Mesenchymal stem cell (in vitro differentiated cells and primary cell): ENCODE results near the gene PIGN.

Experiments
- DNase-seq: peaks from one replicate; pipeline ENCODE4 v3.0.0-alpha.2; 2013
- H2AFZ ChIP-seq: one replicate; pipeline ENCODE4 v1.6.1; 2013; ENCODE audit warnings: low read depth, mild to moderate bottlenecking, control low read depth, inconsistent platforms, low read length, moderate library complexity
- H2AK5ac ChIP-seq: 2 replicates; pipeline ENCODE4 v1.6.1; 2013; ENCODE audit warnings: low read length, moderate library complexity, mild to moderate bottlenecking, inconsistent platforms; ENCODE audit not compliant: severe bottlenecking
- H2BK120ac ChIP-seq: one replicate; pipeline ENCODE4 v1.6.1; 2013; ENCODE audit warnings: low read depth, mild to moderate bottlenecking, inconsistent platforms, low read length, moderate library complexity
- H2BK12ac ChIP-seq, 2 experiments: one replicate each; pipeline ENCODE4 v1.6.1; 2013; ENCODE audit warnings: inconsistent platforms in 2 of 2, low read length in 2 of 2, mild to moderate bottlenecking in 2 of 2, moderate library complexity in 2 of 2, control low read depth in 1 of 2
- H2BK15ac ChIP-seq: one replicate; pipeline ENCODE4 v1.6.1; 2013; ENCODE audit warnings: mild to moderate bottlenecking, low read depth, inconsistent platforms; ENCODE audit not compliant: poor library complexity, severe bottlenecking
- H2BK5ac ChIP-seq: 2 replicates; pipeline ENCODE4 v1.6.1; 2013; ENCODE audit warnings: low read depth, mild to moderate bottlenecking, low read length, control low read depth, inconsistent platforms; ENCODE audit not compliant: poor library complexity, severe bottlenecking
- H3K14ac ChIP-seq, 2 experiments: one replicate each; pipeline ENCODE4 v1.6.1; 2013; ENCODE audit warnings: inconsistent platforms in 2 of 2, low read length in 2 of 2, control low read depth in 1 of 2, mild to moderate bottlenecking in 1 of 2, moderate library complexity in 1 of 2
- H3K18ac ChIP-seq, 2 experiments: one replicate each; pipeline ENCODE4 v1.6.1; 2013; ENCODE audit warnings: inconsistent platforms in 2 of 2, low read length in 2 of 2, control low read depth in 1 of 2, low read depth in 1 of 2, mild to moderate bottlenecking in 1 of 2
- H3K23ac ChIP-seq, 2 experiments: one replicate each; pipeline ENCODE4 v1.6.1; 2013; ENCODE audit warnings: inconsistent platforms in 2 of 2, low read length in 2 of 2, mild to moderate bottlenecking in 2 of 2, moderate library complexity in 2 of 2, control low read depth in 1 of 2
- H3K27ac ChIP-seq: 2 replicates; pipeline ENCODE4 v1.5.1; 2013; ENCODE audit warnings: mild to moderate bottlenecking, moderate library complexity, low read length, control low read depth, inconsistent platforms; ENCODE audit not compliant: poor library complexity, severe bottlenecking
- H3K27me3 ChIP-seq, 2 experiments: 2 replicates each; pipeline versions ENCODE4 v1.6.1 to v1.7.0; 2013; ENCODE audit warnings: low read length in 2 of 2, mild to moderate bottlenecking in 2 of 2, moderate library complexity in 2 of 2, control low read depth in 1 of 2, inconsistent platforms in 1 of 2; ENCODE audit not compliant: control insufficient read depth in 1 of 2, insufficient read depth in 1 of 2
- H3K36me3 ChIP-seq, 2 experiments: 2 replicates each; pipeline versions ENCODE4 v1.6.1 to v1.7.0; 2013; ENCODE audit warnings: low read length in 2 of 2, control low read depth in 1 of 2, inconsistent platforms in 1 of 2, low read depth in 1 of 2, mild to moderate bottlenecking in 1 of 2; ENCODE audit not compliant: insufficient read depth in 2 of 2, control insufficient read depth in 1 of 2
- H3K4ac ChIP-seq, 2 experiments: one replicate each; pipeline ENCODE4 v1.6.1; 2013; ENCODE audit warnings: inconsistent platforms in 2 of 2, low read length in 2 of 2, mild to moderate bottlenecking in 2 of 2, moderate library complexity in 2 of 2, control low read depth in 1 of 2, low read depth in 1 of 2
- H3K4me1 ChIP-seq: 2 replicates; pipeline ENCODE4 v1.6.1; 2013; ENCODE audit warnings: low read depth, low read length, control low read depth; ENCODE audit not compliant: control insufficient read depth, insufficient read depth
- H3K4me2 ChIP-seq: 2 replicates; pipeline ENCODE4 v1.6.1; 2013; ENCODE audit warnings: low read length, mild to moderate bottlenecking, inconsistent platforms; ENCODE audit not compliant: poor library complexity, severe bottlenecking
- H3K4me3 ChIP-seq, 2 experiments: 2 replicates each; pipeline versions ENCODE4 v1.5.1 to v1.7.0; 2013; ENCODE audit warnings: low read length in 2 of 2, mild to moderate bottlenecking in 2 of 2, control low read depth in 1 of 2, low read depth in 1 of 2; ENCODE audit not compliant: insufficient read depth in 1 of 2
- H3K79me1 ChIP-seq: replicated peaks from 2 replicates; pipeline ENCODE4 v1.6.1; 2013; ENCODE audit warnings: mild to moderate bottlenecking, control low read depth, low read length, inconsistent platforms; ENCODE audit not compliant: poor library complexity, severe bottlenecking
- H3K9ac ChIP-seq: 2 replicates; pipeline ENCODE4 v1.7.0; 2013; ENCODE audit warnings: mild to moderate bottlenecking, low read length, moderate library complexity
- H3K9me3 ChIP-seq: 2 replicates; pipeline ENCODE4 v1.7.0; 2013; ENCODE audit warnings: mild to moderate bottlenecking, low read length; ENCODE audit not compliant: control insufficient read depth
- H4K8ac ChIP-seq: one replicate; pipeline ENCODE4 v1.6.1; 2013; ENCODE audit warnings: inconsistent platforms, mild to moderate bottlenecking, low read length, moderate library complexity
- H4K91ac ChIP-seq: one replicate; pipeline ENCODE4 v1.6.1; 2013; ENCODE audit warnings: mild to moderate bottlenecking, low read length, inconsistent platforms
- WGBS: methylation state at CpG from one replicate; pipeline ENCODE4 v1.1.7; 2013; ENCODE audit warnings: mixed read lengths; 5-methylcytosine and 5-hydroxymethylcytosine counted together

Gene PIGN

GRCh38 chr18:62033207-62033606 is 153.6 kb downstream of the PIGN start:
- no peak for DNase-seq
- H2BK15ac ChIP-seq: no peak overlapping the region
- H2BK5ac ChIP-seq: no peak overlapping the region
- H3K27ac ChIP-seq: no peak overlapping the region
- no peak overlapping the region for H2AFZ ChIP-seq
- no peak overlapping the region for H3K18ac ChIP-seq
- no peak overlapping the region for H4K8ac ChIP-seq
- H3K79me1 ChIP-seq: no peaks in the 10 kb centered on the region
- H3K9ac ChIP-seq: no peak overlapping the region
- no peak overlapping the region for H3K4ac ChIP-seq
- no peak overlapping the region for H3K23ac ChIP-seq
- H3K4me1 ChIP-seq: no peaks in the 10 kb centered on the region
- no peaks in the 10 kb centered on the region for H3K9me3 ChIP-seq
- H3K4me2 ChIP-seq: no peak overlapping the region
- H3K14ac ChIP-seq: no peak overlapping the region
- 100% methylated on average over 1 of the region's 5 CpGs for whole genome bisulfite sequencing
- H2BK12ac ChIP-seq: no peak overlapping the region
- no peak overlapping the region for H4K91ac ChIP-seq
- H3K36me3 ChIP-seq: no peaks in the 10 kb centered on the region
- no peak overlapping the region for H3K4me3 ChIP-seq
- H3K27me3 ChIP-seq: no peaks in the 10 kb centered on the region
- H2BK120ac ChIP-seq: no peak overlapping the region
- no peak overlapping the region for H2AK5ac ChIP-seq

- H4K8ac ChIP-seq: peak overlapping the region; percentile 77
- no peak overlapping the region for H3K14ac ChIP-seq
- H3K27me3 ChIP-seq: no peaks in the 10 kb centered on the region
- WGBS: 91% methylated on average over 4 of the region's 5 CpGs
- H3K27ac ChIP-seq: no peak overlapping the region
- no peak overlapping the region for H4K91ac ChIP-seq
- no peak overlapping the region for H3K4me2 ChIP-seq
- H2AFZ ChIP-seq: no peak overlapping the region
- H3K4ac ChIP-seq: peak overlapping the region in 1 of 2 experiments; percentile 25
- no peaks in the 10 kb centered on the region for H3K9me3 ChIP-seq
- H3K36me3 ChIP-seq: no peaks in the 10 kb centered on the region
- H3K4me3 ChIP-seq: no peak overlapping the region
- H3K18ac ChIP-seq: peak overlapping the region in 1 of 2 experiments; percentile 16
- H3K79me1 ChIP-seq: no peaks in the 10 kb centered on the region
- H2BK5ac ChIP-seq: no peak overlapping the region
- H2BK120ac ChIP-seq: no peak overlapping the region
- H2BK12ac ChIP-seq: no peak overlapping the region
- no peaks in the 10 kb centered on the region for H3K4me1 ChIP-seq
- DNase-seq: peak; percentile 46
- peak overlapping the region in 1 of 2 experiments; percentile 42 for H3K23ac ChIP-seq
- H2AK5ac ChIP-seq: no peak overlapping the region
- H3K9ac ChIP-seq: no peak overlapping the region
- no peak overlapping the region for H2BK15ac ChIP-seq
These were observed 156.5 kb downstream of the PIGN start for GRCh38 chr18:62030091-62030985.

GRCh38 chr18:62028715-62029114 is 158.1 kb downstream of the PIGN start:
- H2AFZ ChIP-seq: no peak overlapping the region
- H3K36me3 ChIP-seq: no peaks in the 10 kb centered on the region
- no peak overlapping the region for H2BK15ac ChIP-seq
- H2BK5ac ChIP-seq: no peak overlapping the region
- WGBS: 96% methylated on average over 2 of the region's 2 CpGs
- H3K4me2 ChIP-seq: no peak overlapping the region
- H3K4me3 ChIP-seq: no peak overlapping the region
- H3K4ac ChIP-seq: no peak overlapping the region
- no peaks in the 10 kb centered on the region for H3K9me3 ChIP-seq
- no peak overlapping the region for H3K9ac ChIP-seq
- H3K14ac ChIP-seq: no peak overlapping the region
- no peak overlapping the region for H3K27ac ChIP-seq
- H3K23ac ChIP-seq: no peak overlapping the region
- no peak overlapping the region for H3K18ac ChIP-seq
- no peak overlapping the region for H2AK5ac ChIP-seq
- no peak overlapping the region for H2BK12ac ChIP-seq
- H4K8ac ChIP-seq: no peak overlapping the region
- H3K27me3 ChIP-seq: no peaks in the 10 kb centered on the region
- no peak overlapping the region for H2BK120ac ChIP-seq
- H4K91ac ChIP-seq: no peak overlapping the region
- no peaks in the 10 kb centered on the region for H3K79me1 ChIP-seq
- H3K4me1 ChIP-seq: no peaks in the 10 kb centered on the region
- no peak for DNase-seq

GRCh38 chr18:62027914-62028520 is 158.8 kb downstream of the PIGN start:
- no peak overlapping the region for H4K91ac ChIP-seq
- H3K4ac ChIP-seq: no peak overlapping the region
- H2BK15ac ChIP-seq: no peak overlapping the region
- H3K14ac ChIP-seq: no peak overlapping the region
- WGBS: 77% methylated on average over 4 of the region's 6 CpGs
- H2BK12ac ChIP-seq: no peak overlapping the region
- no peak overlapping the region for H3K23ac ChIP-seq
- H2AK5ac ChIP-seq: no peak overlapping the region
- H3K9me3 ChIP-seq: no peaks in the 10 kb centered on the region
- H2BK5ac ChIP-seq: no peak overlapping the region
- no peak overlapping the region for H2AFZ ChIP-seq
- no peaks in the 10 kb centered on the region for H3K79me1 ChIP-seq
- H3K4me2 ChIP-seq: no peak overlapping the region
- no peak overlapping the region for H3K9ac ChIP-seq
- no peaks in the 10 kb centered on the region for H3K27me3 ChIP-seq
- no peak overlapping the region for H4K8ac ChIP-seq
- no peak overlapping the region for H3K4me3 ChIP-seq
- DNase-seq: no peak
- no peaks in the 10 kb centered on the region for H3K4me1 ChIP-seq
- H3K27ac ChIP-seq: no peak overlapping the region
- no peak overlapping the region for H3K18ac ChIP-seq
- no peak overlapping the region for H2BK120ac ChIP-seq
- H3K36me3 ChIP-seq: no peaks in the 10 kb centered on the region
